ENCODE results near the gene INTS7. TPM values are rescaled to one million over a fixed set of nuclear protein-coding genes. Genes with fewer than 3 reads are reported as not detected.

Gene INTS7
- total RNA-seq, 2 experiments from 2014 or later, result 2.9 to 3.2 TPM

DNA sequence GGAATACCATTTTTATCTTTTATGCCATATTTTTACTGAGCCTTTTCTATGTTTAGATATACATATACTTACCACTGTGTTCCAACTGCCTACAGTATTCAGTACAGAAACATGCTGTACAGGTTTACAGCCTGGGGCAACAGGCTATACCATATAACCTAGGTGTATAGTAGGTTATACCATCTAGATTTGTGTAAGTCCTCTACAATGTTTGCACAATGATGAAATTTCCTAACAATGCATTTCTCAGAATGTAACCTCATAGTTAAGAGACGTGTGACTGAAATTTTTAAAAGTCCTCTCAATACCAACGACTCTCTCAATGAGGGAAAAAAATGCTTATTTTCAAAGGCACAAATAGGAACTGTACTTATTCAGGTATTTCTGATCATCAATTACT lies 21.7 kb downstream of the INTS7 start:
- peaks cover 5% of the 10 kb centered on the region for H3K36me3 ChIP-seq (ENCODE audit: insufficient read depth, low read length)
- H3K4me1 Mint-ChIP-seq (ENCODE audit: low read depth), result no peaks in the 10 kb centered on the region
- no peak overlapping the region for H3K27ac Mint-ChIP-seq
- H3K27ac ChIP-seq (ENCODE audit: low read depth in 1 of 2, low read length in 2 of 2), result no peak overlapping the region
- POLR2A ChIA-PET, result no interaction called here
- H3K27me3 ChIP-seq (ENCODE audit: control insufficient read depth in 1 of 2, insufficient read depth in 2 of 2, low read length in 2 of 2), result no peaks in the 10 kb centered on the region
- no peaks in the 10 kb centered on the region for H3K9me3 Mint-ChIP-seq
- H3K4me3 ChIP-seq (ENCODE audit: low read length), result no peak overlapping the region
- H3K4me3 Mint-ChIP-seq, result no peak overlapping the region
- H3K9me3 ChIP-seq (ENCODE audit: control insufficient read depth in 1 of 2, insufficient read depth in 1 of 2, low read length in 2 of 2), result peaks cover 0 to 5% of the 10 kb centered on the region in 2 experiments
- TF ChIP-seq, protein P1, sequence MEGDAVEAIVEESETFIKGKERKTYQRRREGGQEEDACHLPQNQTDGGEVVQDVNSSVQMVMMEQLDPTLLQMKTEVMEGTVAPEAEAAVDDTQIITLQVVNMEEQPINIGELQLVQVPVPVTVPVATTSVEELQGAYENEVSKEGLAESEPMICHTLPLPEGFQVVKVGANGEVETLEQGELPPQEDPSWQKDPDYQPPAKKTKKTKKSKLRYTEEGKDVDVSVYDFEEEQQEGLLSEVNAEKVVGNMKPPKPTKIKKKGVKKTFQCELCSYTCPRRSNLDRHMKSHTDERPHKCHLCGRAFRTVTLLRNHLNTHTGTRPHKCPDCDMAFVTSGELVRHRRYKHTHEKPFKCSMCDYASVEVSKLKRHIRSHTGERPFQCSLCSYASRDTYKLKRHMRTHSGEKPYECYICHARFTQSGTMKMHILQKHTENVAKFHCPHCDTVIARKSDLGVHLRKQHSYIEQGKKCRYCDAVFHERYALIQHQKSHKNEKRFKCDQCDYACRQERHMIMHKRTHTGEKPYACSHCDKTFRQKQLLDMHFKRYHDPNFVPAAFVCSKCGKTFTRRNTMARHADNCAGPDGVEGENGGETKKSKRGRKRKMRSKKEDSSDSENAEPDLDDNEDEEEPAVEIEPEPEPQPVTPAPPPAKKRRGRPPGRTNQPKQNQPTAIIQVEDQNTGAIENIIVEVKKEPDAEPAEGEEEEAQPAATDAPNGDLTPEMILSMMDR (IDR thresholded peaks at IDR 0.05), result no peak
- no peaks in the 10 kb centered on the region for H3K27me3 Mint-ChIP-seq
- DNase-seq (no peak), ATAC-seq (ENCODE audit: poor library complexity) (no peak)
- H3K4me1 ChIP-seq (ENCODE audit: insufficient read depth, low read length), result no peaks in the 10 kb centered on the region
- H3K36me3 Mint-ChIP-seq (ENCODE audit: low read depth), result peaks cover 42% of the 10 kb centered on the region
- intact Hi-C loops (cut with DNase I, micrococcal nuclease), result loop anchor here in 1 of 2 experiments (2.0 to 5.0 kb wide), 2 partner anchors 331 to 441 kb away; no protein-coding TSS in a partner anchor
- CTCF ChIA-PET, result interaction anchor here (1.5 to 3.5 kb wide), 2 partner anchors 22 to 442 kb away, joined by 6 to 17 read pairs; partner anchors contain the start of genes DTL and INTS7

DNA sequence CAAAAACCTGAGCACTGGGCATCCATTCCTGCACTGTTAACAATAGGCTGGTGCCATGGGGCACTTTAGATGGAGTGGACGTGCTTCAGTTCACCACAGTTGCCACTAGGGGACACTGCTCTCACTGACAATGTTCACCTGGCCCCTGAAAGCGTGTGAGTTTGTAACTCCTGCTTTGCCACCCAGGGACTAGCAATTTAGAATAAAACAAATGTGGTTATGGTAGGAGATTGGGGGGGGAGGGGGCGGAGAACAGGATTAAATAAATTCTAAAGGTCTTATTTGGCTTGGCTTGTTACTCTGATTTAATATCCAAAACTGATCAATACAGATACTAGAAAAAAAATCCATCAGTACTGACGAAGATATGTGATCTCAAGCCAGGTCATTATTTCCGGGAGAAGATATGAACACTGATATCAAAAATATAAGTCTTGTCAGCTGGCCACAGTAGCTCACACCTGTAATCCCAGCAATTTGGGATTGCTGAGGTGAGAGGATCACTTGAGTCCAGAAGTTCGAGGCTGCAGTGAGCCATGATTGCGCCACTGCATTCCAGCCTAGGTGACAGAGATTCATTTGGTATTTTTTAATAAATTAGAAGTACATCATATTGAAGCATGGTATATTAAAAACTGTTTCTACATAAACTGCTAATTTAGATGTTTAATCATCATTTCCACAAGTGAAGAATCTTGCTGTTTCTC lies 23.2 kb downstream of the INTS7 start:
- DNase-seq (peak; percentile 39 to 80 (median 51)), ATAC-seq (ENCODE audit: poor library complexity) (peak; percentile 100)
- Mint-ChIP-seq H3K9me3 (no peaks in the 10 kb centered on the region), H3K27me3 (no peaks in the 10 kb centered on the region), H3K4me3 (no peak overlapping the region), H3K27ac (no peak overlapping the region), H3K4me1 (ENCODE audit: low read depth) (no peaks in the 10 kb centered on the region), H3K36me3 (ENCODE audit: low read depth) (peaks cover 42% of the 10 kb centered on the region)
- no peaks in the 10 kb centered on the region for H3K27me3 ChIP-seq (ENCODE audit: control insufficient read depth in 1 of 2, insufficient read depth in 2 of 2, low read length in 2 of 2)
- intact Hi-C loops (cut with DNase I, micrococcal nuclease), result loop anchor here (1.0 to 5.0 kb wide), 4 partner anchors 330 to 444 kb away; no protein-coding TSS in a partner anchor
- no peaks in the 10 kb centered on the region for H3K4me1 ChIP-seq (ENCODE audit: insufficient read depth, low read length)
- H3K4me3 ChIP-seq (ENCODE audit: low read length), result no peak overlapping the region
- peaks cover 0 to 5% of the 10 kb centered on the region in 2 experiments for H3K9me3 ChIP-seq (ENCODE audit: control insufficient read depth in 1 of 2, insufficient read depth in 1 of 2, low read length in 2 of 2)
- POLR2A ChIA-PET, result no interaction called here
- no peak overlapping the region for H3K27ac ChIP-seq (ENCODE audit: low read depth in 1 of 2, low read length in 2 of 2)
- peaks cover 14% of the 10 kb centered on the region for H3K36me3 ChIP-seq (ENCODE audit: insufficient read depth, low read length)
- TF ChIP-seq, protein P1 (IDR thresholded peaks at IDR 0.05), result peak; percentile 89
- CTCF ChIA-PET, result interaction anchor here (1.0 to 3.5 kb wide), 3 partner anchors 23 to 443 kb away, joined by 3 to 17 read pairs (median 6); partner anchors contain the start of genes DTL and INTS7

DNA sequence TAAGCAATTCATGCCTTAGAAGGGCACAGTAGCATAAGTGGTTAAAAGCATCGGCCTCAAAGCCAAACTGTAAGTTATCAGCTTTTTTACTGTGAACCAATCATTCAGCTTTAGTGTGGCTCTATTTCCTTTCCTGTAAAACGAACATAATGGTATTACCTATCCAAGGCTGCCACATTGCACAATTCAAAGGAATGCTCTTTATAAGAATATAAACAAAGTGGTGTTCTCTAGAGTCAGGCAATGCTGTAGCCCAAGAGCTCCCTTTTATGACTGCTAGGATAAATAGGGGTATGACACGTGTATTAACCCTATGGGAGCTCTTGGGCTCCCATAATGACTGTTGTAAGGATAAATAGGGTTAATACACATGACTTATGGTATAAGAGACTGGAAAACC lies 25.4 kb downstream of the INTS7 start:
- intact Hi-C loops (cut with DNase I, micrococcal nuclease), result loop anchor here in 1 of 2 experiments (5.0 kb wide), 1 partner anchor 328 kb away; no protein-coding TSS in a partner anchor
- no peak for DNase-seq
- H3K9me3 Mint-ChIP-seq, result no peaks in the 10 kb centered on the region

More for the DNA sequence above, 25.4 kb downstream of the INTS7 start:
- H3K27me3 ChIP-seq (ENCODE audit: control insufficient read depth in 1 of 2, insufficient read depth in 2 of 2, low read length in 2 of 2), result no peaks in the 10 kb centered on the region
- peaks cover 23% of the 10 kb centered on the region for H3K36me3 ChIP-seq (ENCODE audit: insufficient read depth, low read length)
- no peaks in the 10 kb centered on the region for H3K4me1 Mint-ChIP-seq (ENCODE audit: low read depth)
- H3K27ac ChIP-seq (ENCODE audit: low read depth in 1 of 2, low read length in 2 of 2), result no peak overlapping the region
- ChIA-PET CTCF (interaction anchor here (1.9 to 2.0 kb wide), 2 partner anchors 25 to 446 kb away, joined by 7 read pairs; partner anchors contain the start of genes DTL and INTS7), POLR2A (interaction anchor here (1.2 kb wide), 1 partner anchor 25 kb away, joined by 5 read pairs; the partner anchor contains the start of genes DTL and INTS7)
- no peak overlapping the region for H3K27ac Mint-ChIP-seq
- H3K4me3 ChIP-seq (ENCODE audit: low read length), result no peak overlapping the region
- TF ChIP-seq, protein P1 (IDR thresholded peaks at IDR 0.05), result no peak
- no peaks in the 10 kb centered on the region for H3K4me1 ChIP-seq (ENCODE audit: insufficient read depth, low read length)
- no peak for ATAC-seq (ENCODE audit: poor library complexity)
- H3K9me3 ChIP-seq (ENCODE audit: control insufficient read depth in 1 of 2, insufficient read depth in 1 of 2, low read length in 2 of 2), result peaks cover 0 to 5% of the 10 kb centered on the region in 2 experiments
- H3K36me3 Mint-ChIP-seq (ENCODE audit: low read depth), result peaks cover 47% of the 10 kb centered on the region
- no peak overlapping the region for H3K4me3 Mint-ChIP-seq
- no peaks in the 10 kb centered on the region for H3K27me3 Mint-ChIP-seq

All from CD4-positive, alpha-beta T cell (primary cell).